Cortex of kidney (tissue), 1 donor: ENCODE data around the gene UMODL1.
"Not testable (repeated sequence)": the region's sequence is repeated elsewhere in the genome, so short reads cannot be mapped to it uniquely, and the experiment has no call there.

Source experiments
- DNase-seq: peaks from one replicate; lab custom pipeline; 2025; lab: John Stamatoyannopoulos, UW

The UMODL1 gene

DNA sequence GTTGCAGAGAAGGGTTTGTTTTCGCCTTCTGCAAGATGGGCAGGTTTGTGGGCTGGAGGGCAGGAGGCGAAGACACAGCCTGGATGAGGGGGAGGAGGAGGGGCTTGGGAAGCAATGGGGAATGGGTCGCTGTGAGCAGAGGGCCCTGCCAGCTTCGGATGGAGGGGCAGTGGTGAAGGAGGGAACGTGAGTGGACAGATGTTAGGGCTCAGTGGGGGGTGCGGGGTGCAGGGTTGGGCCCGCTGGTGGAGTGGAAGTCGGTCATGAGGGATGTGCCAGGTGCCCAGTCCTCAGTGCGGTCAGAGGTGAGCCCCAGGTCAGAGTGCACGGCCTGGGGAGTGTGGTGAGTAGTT lies 92.4 kb downstream of the UMODL1 start:
- DNase-seq = no peak

DNA sequence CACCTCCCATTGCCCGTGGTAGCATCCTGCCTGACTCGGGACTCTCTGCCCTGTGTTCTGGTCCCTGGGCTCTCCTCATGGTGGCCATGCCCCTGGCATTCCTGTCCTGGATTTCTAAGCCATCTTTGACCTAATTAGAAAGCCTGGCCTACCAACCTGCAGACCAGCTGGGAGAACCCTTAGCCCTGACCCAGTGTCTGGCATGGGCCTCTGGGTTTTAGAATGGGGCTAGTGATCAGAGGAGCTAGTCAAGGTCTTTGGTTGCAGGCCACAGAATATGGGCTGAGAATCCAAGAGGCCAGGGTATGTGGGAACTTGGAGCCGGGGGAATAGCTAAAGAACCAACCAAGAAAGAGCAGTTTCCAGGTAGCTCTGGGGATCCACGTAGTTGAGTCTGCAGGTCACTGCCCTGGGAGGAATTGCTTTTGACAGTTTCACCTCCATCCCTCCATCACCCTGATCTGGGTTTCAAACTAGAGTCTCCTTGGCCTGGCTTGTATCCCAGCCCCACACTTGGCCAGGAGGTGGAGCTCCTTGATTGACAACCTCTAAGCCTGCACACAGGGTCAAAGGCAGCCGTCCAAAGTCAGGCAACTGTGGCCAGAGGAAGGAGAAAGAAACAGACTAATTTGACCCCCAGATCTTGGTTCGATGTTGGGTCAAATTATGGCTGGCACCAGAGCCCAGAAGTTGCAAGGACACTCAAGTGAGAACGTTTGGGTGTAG lies 93.1 kb downstream of the UMODL1 start:
- no peak for DNase-seq

DNA sequence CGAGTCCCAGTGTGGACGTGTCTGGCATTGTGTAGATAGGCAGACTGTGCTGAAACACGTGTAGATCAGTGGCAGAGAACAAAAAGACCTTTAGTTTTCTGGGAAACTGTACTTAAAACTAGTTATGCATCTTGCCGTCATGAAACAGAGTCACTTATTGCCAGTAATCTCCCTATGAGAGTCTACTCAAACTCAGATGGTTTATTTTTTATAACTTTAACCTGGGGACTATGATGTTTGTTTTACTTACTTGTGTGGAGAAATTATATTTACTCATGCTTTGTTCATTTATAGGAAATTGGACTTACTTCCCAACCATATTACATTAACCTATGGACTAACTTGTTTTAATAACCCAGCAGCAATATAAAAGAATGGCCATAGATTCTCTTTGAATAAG lies 93.7 kb downstream of the UMODL1 start:
- no peak for DNase-seq

DNA sequence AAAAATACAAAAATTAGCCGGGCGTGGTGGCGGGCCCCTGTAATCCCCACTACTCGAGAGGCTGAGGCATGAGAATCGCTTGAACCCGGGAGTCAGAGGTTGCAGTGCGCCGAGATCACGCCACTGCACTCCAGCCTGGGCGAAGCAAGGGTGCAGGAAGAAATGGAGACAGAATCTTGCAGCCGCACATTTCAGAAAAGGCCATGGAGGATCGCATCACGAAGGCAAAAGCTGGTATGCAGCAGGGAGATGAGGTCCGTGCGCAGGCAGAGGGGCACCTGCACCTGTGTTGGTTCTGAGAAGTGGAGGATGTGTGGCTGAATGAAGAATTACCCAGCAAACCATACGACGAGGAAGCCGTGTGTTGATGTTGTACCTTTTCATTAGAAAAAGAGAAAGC lies 94.8 kb downstream of the UMODL1 start:
- no peak for DNase-seq

DNA sequence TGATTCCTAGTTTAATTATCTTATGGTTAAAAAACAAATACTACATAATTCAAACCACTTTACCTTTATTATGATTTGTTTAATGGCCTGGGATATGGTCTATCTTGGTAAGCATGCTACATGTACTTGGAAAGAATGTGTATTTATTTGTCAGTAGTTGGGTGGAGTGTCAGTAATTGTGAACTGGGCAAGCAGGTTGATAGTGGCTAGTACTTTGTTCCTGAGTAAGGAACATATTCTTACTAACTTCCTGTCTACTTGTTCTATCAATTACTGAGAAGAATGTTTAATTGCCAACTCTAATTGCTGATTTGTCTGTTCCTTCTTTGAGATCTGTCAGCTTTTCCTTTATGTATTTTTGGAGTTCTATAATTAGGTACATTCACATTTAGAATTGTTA lies 98.6 kb downstream of the UMODL1 start:
- DNase-seq = no peak

DNA sequence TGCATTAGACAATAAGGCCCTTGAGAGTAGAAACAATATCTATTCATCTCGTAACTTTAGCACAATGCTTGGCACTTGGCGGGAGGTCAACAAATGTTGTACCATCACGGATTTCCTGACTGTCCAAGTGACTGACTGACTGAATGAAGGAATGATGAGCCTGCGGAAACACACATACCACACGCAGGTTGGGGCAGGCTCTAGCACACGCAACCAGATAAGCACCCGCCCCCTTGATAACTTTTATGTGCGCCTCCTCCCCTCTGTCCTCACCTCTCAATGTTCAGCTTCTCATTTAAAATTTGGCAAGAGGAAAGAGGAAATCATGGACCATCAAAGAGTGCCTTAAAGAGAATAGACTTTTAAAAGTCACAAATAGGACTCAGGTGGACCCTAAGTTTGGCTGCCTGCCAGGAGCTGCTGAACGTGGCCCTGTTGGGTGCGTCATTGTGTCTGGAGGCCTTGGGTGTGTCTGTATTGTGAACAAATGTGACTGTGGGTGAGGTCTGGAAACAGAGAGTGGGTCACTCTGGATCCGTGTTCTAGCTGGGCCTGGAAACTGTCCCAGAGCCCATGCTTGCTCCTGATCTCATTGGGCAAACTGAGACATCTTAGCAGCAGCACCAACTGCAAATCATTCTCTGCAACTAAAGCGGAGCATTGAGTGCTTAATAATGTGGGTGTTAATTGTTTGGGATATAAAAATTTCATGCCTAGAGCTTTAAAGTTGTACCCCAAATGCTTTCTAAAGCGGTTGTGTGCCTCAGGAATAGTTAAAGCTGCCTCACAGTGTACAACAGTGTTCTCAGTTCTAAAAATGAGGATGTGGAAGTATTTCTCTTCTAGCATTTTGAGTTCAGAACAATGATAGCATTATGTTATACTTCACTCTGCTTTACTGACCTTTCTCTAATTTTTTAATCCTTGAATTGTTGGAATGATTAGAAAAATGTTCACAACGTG lies 100.3 kb downstream of the UMODL1 start:
- no peak for DNase-seq

DNA sequence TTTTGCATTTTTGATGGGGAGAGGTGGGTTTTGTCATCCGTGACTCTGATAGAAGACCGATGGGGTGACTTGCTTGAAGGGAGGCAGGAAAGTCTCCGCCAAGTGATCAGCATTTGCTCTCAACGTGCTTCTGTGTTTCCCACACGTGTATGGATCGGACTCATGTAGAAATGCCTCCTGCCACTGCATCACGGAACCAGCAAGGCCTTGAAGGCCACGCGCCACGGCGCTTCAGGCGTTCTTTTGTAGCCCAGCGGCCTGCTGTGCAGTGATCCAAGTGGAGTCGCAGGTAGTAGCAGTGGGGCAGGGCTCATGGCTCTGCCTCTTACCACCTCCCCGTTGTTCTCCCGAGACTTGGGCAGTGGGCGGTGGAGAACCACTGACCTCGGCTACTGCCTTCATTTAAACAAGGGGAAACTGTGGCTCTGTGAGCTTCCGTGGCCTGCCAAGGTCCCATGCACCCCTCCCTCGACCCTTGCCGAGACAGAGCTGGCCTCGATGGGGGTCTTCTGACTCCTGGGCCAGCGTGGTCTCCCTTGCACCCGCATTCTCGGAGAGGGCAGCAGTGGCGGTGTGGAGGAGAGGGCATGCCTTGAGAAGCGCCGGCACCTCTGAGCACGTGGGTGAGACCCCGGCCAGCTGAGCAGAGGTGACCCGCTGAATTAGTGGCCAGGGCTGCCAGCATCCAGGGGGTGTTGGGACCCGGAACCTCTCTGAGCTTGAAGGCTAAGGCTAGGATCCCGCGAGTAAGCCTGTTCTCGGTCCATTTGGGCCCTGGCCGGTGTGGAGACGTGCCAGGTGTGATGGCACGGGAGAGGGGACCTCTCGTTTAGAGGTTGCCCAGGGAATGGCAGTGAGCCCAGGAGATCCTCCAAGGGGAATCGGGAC lies 101.7 kb downstream of the UMODL1 start:
- no peak for DNase-seq

DNA sequence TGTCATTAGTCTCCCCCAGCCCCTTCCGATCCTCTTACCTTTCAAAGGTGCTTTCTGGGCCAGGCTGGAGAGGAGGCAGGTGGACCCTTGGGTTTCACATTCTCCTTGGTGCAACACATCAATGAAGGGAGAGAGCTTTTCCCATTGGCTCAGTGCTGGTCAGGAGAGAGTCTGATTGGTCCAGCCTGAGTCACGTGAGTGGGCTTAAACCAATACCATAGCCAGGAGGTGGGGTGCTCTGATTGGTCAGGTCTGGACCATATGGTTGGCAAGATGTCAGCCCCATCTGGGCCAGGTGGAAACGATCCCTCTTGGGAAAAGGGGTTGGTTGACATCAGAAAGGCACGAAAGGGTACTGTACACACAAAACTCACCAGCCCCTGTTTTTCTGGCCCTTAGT lies 103.1 kb downstream of the UMODL1 start:
- DNase-seq = no peak

DNA sequence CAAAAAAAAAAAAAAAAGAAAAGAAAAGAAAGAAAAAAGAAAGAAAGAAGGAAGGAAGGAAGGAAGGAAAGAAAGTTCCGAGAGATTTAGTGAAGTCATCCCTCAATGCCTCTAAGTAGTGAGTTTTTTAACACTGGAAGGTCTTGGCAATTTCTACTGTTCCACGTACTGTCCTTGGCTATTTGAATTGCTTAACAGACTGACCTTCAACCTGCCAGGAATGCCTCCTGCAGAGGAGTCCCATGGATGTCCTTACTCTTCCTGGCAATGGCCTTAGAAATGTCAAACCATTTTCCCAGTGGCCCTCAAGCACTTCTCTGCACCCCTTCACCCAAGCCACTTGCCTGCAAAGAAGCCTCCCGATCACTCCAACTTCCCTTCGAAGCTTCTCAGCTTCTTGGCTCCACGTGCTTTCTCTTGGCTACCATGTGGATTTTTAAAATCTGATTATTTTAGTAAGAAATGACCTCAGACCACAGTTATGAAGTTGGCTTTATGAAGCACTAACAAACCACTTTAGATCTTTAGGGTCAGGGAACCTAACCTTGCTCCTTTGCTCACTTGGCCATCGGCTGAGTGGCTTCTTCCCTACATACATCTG lies 104.1 kb downstream of the UMODL1 start:
- DNase-seq = no peak

DNA sequence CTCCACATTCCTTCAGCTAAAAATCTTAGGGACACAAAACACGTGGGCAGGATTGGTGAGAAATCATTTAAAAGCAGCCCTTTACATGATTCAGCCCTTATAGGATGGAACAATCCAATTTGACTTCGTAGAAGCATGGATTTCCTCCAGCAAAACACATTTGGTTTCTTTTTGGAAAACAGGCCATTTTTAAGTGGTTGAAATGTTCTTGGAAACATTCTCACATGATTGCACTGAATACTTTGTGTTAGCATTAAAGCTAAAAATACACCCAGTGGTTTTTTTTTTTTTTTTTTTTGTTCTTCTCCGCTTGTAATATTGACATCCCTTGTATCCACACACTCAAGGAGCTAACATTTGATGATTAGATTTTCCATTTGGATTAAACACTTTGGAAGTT lies 105.7 kb downstream of the UMODL1 start:
- DNase-seq = no peak

DNA sequence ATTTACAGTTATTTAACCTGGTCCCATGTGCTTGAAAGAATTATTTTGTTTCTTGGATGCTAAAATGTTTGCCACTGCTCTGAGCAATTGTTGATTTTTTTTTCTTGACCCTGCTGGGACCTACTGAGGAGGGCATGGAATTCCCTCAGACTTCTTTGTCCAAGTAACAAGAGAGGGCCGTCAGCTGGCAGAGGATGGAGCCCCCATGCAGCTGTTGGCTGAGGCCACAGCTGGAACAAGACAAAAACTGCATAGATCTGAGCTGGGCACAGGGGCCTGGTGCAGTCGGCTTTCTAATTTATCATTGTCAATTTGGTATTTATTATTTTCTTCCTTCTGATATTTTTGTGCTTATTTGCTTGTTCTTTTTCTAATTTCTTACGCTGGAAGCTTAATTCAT lies 108.2 kb downstream of the UMODL1 start:
- DNase-seq = no peak

DNA sequence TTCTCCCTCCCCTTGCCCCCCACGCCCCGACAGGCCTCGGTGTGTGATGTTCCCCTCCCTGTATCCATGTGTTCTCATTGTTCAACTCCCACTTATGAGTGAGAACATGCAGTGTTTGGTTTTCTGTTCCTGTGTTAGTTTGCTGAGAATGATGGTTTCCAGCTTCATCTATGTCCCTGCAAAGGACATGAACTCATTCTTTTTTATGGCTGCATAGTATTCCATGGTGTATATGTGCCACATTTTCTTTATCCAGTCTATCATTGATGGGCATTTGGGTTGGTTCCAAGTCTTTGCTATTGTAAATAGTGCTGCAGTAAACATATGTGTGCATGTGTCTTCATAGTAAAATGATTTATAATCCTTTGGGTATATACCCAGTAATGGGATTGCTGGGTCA lies 108.9 kb downstream of the UMODL1 start:
- not testable (repeated sequence) for DNase-seq

DNA sequence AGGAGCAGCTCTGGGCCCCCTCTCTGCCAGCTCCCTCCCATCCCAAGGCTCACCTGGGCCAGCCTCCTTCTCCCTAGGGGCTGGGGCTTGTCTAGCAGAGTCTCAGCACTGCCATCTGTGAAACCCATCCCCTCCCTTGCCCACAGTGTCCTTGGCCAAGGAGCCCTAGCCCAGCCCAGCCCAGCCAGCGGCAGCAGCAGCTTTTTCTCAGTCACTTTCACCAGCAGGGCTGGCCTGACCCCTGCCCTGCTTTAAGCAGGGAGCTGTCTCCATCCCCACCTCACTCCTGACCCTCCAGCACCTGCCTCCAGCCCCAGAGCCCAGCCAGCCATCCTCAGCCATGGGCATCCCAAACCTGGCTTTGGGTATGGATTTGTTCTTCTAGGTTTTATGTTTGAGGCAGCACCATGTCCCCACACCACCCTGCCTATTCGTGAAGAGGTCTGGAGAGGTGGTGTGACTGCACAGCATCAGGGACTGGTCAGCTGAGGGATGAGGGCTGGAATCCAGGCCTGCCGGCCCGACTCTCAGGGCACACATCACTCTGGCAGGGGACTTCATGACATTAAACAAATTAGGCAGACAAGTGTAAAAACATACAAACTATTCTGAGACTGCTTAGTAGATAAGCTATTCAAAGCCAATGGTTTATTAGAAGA lies 111.7 kb downstream of the UMODL1 start:
- no peak for DNase-seq

DNA sequence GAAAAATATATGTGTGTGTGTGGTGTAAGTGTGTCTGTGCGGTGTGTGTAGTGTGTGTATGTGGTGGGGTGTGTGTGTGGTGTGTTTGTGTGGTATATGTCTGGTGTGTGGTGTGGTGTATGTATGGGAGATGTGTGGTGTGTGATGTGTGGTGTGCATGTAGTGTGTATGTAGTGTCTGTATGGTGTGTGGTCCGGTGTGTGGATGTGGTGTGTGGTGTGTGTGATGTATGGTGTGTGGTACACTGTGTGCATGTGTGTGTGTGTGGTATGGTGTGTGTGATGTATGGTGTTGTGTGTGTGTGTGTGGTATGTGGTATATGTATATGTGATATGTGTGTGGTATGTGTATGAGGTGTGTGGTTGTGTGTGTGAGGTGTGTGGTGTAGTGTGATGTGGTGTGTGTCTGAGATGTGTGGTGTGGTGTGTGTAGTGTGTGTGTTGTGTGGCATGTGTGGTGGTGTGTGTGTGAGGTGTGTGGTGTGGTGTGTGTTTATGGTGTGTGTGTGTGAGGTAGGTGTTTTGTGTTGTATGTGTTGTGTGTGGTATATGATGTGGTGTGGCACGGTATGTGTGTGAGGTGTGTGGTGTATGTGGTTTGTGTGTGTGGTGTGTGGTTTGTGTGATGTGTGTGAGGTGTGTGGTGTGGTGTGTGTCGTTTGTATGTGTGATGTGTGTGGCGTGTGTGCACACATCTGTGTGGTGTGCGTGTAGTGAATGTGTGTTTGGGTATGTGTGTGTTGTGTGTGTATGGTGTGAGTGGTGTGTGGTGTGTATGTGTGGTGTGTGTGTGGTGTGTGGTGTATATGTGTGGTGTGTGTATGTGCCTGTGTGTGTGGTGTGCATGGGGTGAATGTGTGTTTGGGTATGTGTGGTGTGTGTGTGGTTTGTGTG lies 112.5 kb downstream of the UMODL1 start:
- no peak for DNase-seq

DNA sequence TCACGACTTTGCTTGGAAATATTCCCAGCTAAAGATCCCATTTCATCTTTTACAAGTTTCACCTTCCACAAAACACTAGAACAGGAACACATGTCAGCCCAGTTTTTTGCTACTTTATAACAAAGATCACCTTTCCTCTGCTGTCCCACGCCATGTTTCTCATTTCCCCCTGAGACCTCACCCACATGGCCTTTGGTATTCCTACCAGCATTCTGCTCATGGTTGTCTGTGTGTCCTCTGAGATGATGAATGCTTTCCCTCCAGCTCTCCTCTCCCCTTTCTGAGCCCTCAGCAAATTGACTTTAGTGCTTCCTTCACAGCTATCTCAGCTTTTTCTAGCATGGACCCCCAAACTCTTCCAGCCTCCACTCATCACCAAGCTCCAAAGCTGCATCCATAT lies 115.5 kb downstream of the UMODL1 start:
- DNase-seq = no peak

DNA sequence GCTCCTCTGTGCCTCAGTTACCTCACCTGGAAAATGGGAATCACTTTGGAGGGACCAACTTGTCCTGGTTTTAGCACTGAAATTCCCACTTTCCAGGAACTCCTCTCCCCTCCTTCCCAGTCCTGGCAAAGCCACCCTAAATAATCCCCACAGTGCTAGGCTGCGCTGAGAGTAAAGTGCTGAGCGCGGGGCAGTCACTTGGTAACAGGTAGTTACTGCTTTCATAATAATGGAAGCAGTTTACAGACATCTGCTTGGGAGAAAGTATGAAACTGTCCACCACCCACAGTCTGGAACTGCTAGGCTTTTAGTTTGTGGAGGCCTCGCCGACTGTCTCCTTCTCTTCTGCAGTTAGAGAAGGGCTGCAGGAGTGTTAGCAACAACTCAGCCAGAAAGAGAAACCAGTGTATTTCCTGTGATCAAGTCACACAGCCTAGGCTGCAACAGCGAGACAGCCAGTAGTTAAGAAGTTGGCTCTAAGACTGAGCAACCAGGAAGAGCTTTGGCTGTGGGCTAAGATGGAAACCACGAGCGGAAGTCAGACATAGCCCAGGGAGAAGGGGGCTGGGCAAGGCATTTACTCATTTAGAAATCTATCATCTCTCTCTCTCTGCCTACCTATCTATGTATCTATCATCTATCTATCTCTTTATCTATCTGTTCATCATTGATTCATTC lies 117.0 kb downstream of the UMODL1 start:
- no peak for DNase-seq

DNA sequence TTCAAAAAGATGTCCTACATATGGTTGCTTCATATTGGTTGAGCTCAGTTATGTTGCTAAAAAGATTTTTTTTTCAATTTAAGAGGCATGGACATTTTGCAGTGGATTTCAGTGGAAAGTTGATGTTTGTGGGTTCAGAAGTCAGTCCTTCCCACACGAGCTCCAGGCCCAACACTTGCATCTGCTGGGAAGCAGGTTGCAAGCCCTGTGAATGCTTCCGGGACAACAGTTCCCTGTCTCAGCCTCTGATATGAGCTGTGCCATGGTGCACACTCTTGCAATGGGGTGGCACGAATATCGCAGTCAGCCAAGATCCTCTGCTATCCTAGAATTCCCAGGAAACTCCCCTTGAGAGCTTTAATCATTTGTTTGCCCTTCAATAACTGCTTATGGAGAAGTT lies 117.5 kb downstream of the UMODL1 start:
- no peak for DNase-seq

DNA sequence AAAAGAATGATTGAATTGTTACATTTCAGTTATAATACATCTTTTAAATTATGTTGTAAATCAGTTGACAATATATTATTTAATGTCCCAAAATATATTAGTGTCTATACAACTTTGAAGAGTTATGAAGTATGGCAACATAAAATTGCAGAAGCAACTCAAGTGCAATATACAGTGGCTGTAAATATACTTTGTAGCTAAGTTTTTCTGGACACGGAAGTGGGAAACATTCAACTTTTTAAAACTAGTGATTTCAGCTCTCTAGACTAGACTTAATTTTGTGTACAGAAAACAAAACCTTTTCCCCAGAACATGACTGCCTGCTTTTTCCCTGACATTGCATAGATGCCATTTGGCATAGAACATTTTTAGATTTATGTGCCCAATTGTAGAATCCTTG lies 118.3 kb downstream of the UMODL1 start:
- no peak for DNase-seq

DNA sequence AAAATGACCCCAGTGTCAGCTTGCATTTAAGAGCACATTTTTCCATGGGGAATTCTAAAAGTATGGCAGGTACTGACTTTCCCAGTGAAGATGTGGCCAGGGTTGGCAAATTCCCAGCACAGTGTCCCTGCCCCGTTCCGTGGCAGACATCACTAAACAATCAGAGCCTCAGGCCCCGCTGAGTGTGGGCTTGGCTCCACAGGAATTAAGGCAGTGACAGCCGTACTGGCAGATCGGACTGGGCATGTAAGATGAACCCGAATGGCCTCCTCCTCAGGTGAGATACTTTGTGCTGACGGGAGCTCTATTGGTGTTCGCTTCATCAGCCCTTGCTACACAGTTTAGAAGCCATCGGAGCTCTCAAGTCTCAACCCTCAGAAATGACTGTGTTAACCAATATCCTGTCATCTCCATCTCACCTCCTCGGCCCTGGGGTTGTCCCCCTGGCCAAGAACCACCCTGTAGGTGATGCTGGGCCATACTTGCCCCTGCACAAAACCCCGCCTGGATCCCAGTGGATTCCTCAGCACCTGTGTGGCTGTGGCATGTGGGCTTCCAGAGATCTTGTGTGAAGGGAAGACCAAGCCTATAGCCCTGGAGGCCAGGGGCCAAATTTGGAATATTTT lies 118.9 kb downstream of the UMODL1 start:
- DNase-seq = no peak
